Endometrial microvascular endothelial cells (primary cell): ENCODE results near the gene MALAT1. TPM values are rescaled to one million over a fixed set of nuclear protein-coding genes. Genes with fewer than 3 reads are reported as not detected.
"Not testable (repeated sequence)": the region's sequence is repeated elsewhere in the genome, so short reads cannot be mapped to it uniquely, and the experiment has no call there.

Experiments used
- in situ Hi-C: cut with HindIII; loops from 2 replicates; pipeline ENCODE4 v1.10.0; 2017; ENCODE audit warnings: low sequenced_read_pairs, low pct_unique_long_range_greater_than_20kb; ENCODE audit errors: inconsistent ontology term
- total RNA-seq: library from RNA; depleted of rRNA; stranded (reverse); fragments of >200 nt; gene quantifications from one replicate; pipeline ENCODE4 v1.2.3, GENCODE V29; 2015; ENCODE audit errors: inconsistent ontology term

Gene MALAT1
- total RNA-seq, 1 donor from 2014 or later = 1,401 TPM

GRCh38 chr11:65505466-65506289, 6.8 kb downstream of the MALAT1 start:
- in situ Hi-C loops = no loop called here

GRCh38 chr11:65506290-65506771, 7.5 kb downstream of the MALAT1 start:
- in situ Hi-C loops = no loop called here

DNA sequence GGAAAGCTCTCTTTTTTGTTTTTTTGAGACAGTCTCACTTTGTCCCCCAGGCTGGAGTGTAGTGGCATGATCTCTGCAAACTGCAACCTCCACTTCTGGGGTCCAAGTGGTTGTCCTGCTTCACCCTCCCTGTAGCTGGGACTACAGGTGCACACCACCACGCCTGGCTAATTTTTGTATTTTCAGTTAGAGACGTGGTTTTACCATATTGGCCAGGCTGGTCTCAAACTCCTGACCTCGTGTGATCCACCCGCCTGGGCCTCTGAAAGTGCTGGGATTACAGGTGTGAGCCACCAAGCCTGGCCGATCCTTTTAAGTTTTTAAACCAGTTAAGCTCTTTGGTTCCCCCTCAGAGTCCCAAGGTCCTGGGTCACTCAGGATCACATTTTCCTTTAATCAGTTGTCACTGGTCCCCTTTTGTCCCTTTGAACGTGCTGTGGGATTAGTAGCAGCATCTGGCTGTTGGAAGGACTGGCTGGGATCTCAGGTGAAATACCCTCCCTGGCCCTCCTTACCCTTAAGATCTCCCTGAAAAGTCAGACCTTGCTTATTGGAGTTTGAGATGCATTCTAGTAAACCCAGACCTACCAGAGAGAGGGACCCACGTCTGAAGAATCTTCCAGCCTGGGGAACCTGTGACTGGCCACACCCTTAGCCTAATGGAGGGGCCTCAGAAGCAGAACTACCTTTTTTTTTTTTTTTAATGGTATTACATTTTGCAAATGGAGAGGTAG, 8.1 kb downstream of the MALAT1 start:
- in situ Hi-C loops = no loop called here

DNA sequence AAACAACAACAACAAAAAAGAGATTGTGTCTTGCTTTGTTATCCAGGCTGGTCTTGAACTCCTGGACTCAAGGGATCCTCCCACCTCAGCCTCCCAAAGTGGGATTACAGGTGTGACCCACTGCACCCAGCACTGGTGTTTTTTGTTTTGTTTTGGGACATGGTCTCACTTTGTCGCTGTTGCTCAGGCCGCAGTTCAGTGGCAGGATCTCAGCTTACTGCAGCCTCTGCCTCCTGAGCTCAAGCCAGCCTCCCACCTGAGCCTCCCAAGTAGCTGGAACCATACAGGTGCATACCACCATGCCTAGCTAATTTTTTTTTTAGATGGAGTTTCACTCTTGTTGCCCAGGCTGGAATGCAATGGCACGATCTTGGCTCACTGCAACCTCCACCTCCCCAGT, 13.5 kb downstream of the MALAT1 start:
- in situ Hi-C loops = not testable (repeated sequence)

GRCh38 chr11:65516135-65516968, 17.5 kb downstream of the MALAT1 start:
- in situ Hi-C loops = no loop called here

DNA sequence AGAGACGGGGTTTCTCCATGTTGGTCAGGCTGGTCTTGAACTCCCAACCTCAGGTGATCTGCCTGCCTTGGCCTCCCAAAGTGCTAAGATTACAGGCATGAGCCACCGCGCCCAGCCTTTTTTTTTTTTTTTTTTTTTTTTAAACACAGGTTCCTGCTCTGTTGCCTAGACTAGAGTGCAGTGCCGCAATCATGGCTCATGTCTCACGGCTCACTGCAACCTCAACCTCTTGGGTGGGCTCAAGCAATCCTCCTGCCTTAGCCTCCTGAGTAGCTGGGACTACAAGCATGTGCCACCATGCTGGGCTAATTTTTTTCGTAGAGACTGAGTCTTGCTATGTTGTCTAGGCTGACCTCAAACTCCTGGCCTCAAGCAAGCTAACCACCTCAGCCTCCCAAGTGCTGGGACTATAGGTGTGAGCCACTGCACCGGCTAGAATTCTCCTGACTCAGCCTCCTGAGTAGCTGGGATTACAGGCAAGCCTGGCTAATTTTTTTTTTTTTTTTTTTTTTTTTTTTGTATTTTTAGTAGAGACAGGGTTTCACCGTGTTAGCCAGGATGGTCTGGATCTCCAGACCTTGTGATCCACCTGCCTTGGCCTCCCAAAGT, 20.2 kb downstream of the MALAT1 start:
- in situ Hi-C loops = not testable (repeated sequence)

DNA sequence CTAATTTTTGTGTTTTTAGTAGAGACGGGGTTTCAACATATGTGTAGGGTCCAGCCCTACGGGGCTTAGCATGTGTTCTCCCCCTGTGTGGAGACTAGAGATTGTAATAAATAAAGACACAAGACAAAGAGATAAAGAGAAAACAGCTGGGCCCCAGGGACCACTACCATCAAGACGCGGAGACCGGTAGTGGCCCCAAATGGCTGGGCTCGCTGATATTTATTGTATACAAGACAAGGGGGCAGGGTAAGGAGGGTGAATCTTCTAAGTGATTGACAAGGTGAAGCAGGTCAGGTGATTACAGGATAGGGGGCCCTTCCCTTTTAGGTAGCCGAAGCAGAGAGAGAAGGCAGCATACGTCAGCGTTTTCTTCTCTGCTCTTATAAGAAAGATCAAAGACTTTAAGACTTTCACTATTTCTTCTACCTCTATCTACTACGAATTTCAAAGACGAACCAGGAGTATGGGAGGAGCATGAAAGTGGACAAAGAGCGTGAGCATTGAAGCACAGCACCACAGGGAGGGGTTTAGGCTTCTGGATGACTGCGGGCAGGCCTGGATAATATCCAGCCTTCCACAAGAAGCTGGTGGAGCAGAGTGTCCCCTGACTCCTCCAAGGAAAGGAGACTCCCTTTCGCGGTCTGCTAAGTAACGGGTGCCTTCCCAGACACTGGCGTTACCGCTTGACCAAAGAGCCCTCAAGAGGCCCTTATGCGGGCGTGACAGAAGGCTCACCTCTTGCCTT, 23.1 kb downstream of the MALAT1 start:
- in situ Hi-C loops = not testable (repeated sequence)

- in situ Hi-C loops = not testable (repeated sequence)
Observed at GRCh38 chr11:65522718-65523630, 24.1 kb downstream of the MALAT1 start.

DNA sequence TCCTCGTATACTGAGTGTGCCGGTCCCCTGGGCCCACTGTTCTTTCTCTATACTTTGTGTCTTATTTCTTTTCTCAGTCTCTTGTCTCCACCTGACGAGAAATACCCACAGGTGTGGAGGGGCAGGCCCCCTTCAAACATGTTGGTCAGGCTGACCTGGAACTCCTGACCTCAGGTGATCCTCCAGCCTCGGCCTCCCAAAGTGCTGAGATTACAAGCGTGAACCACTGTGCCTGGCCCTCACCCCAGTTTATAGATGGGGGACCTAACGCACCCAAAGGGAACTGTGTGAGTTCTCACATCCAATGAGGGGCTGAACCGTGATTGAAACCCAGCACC, 24.8 kb downstream of the MALAT1 start:
- in situ Hi-C loops = not testable (repeated sequence)

DNA sequence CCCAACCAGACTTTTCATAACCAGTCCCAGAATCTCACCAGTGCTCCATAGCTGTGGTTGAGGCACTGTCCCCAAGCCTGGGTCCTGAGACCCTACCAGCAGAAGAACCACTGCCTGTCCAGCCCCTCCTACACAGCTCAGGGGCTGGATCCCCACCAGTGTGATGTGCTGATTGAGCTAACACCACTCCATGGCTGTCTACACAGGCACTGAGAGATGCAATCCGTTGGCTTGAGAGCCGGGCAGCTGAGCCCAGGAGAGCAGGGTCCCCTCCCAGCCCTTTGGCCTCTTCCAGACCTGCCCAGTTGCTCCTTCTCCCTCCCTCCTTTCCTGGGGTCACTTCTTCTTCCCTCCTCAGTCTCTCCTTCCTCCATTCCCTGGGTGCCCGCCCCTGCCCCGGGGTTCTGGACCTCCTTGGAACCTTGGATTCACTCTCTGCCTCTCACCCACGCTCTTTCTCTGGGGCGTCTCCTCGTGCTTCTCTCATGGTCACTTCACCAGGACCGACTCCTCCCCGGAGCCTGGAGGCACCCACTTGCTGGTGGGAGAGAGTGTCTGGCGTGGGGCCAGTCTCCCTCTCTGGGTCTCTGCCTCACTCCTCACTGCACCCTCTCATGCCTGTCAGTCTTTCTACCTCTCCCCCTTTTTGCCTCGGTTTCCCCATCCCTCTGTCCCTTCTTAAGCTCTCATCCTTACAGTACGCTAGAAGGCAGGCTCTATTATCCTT, 25.3 kb downstream of the MALAT1 start:
- in situ Hi-C loops = no loop called here

GRCh38 chr11:65524741-65525545, 26.1 kb downstream of the MALAT1 start, which contains the start of gene SCYL1:
Gene SCYL1 (plus strand): TSS chr11:65525083. CDS start chr11:65525154, 71 bp downstream.
- in situ Hi-C loops = no loop called here

- in situ Hi-C loops = no loop called here
Observed at GRCh38 chr11:65525546-65526480, 27.0 kb downstream of the MALAT1 start.

DNA sequence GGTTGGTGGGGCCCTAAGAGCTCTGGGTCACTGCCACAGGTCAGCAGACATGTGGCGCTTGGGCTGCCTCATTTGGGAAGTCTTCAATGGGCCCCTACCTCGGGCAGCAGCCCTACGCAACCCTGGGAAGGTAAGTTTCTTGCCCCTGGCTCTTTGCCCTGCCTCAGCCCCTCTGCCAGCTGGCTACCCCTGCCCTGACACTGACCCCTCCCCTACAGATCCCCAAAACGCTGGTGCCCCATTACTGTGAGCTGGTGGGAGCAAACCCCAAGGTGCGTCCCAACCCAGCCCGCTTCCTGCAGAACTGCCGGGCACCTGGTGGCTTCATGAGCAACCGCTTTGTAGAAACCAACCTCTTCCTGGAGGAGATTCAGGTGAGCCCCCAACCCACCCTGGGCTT, 27.9 kb downstream of the MALAT1 start:
- in situ Hi-C loops = no loop called here

- in situ Hi-C loops = no loop called here
Observed at GRCh38 chr11:65528819-65529350, 30.0 kb downstream of the MALAT1 start.
